SK-N-SH (cell line): Measurements from ENCODE around the gene SURF4. TPM values are rescaled to one million over a fixed set of nuclear protein-coding genes. Genes with fewer than 3 reads are reported as not detected.

Source experiments
- CTCF ChIA-PET: fragments of 300-600, 350-600 bp; formaldehyde crosslinking; extraction: SDS; loops from one replicate; lab custom pipeline; 2021; lab: Yijun Ruan, JAX
- POLR2A ChIA-PET: fragments of 350-600 bp; sonication (Branson Sonifier 250); formaldehyde crosslinking; extraction: SDS; loops from one replicate; lab custom pipeline; 2020; ENCODE audit warnings: antibody characterized with exemption, inconsistent platforms; lab: Yijun Ruan, JAX
- DNase-seq: peaks from one replicate; pipeline ENCODE4 v3.0.0; 2012
- H2AFZ ChIP-seq: fragments of 200-600 bp; sonication (generic); 2 replicates; pipeline ENCODE4 v1.8.1; 2016; ENCODE audit warnings: antibody characterized with exemption, mild to moderate bottlenecking, low read depth
- H3F3A ChIP-seq: fragments of 200-600 bp; sonication (generic); replicated peaks from 2 replicates; pipeline ENCODE3; 2016; ENCODE audit warnings: antibody characterized with exemption, mild to moderate bottlenecking; ENCODE audit not compliant: insufficient read depth
- H3K27ac ChIP-seq, 2 experiments: fragments of 200-500 bp in 1 of 2; fragments of 200-600 bp in 1 of 2; sonication (Bioruptor generic) in 1 of 2; sonication (generic), shearing (Covaris generic) in 1 of 2; 2 replicates each; pipeline versions ENCODE4 v1.5.1 to v1.6.1; 2014 to 2016; ENCODE audit warnings: low read depth in 2 of 2, inconsistent platforms in 1 of 2, low read length in 1 of 2, mild to moderate bottlenecking in 1 of 2, mixed read lengths in 1 of 2
- H3K27me3 ChIP-seq: fragments of 200-600 bp; sonication (generic), shearing (Covaris generic); 2 replicates; pipeline ENCODE4 v1.6.1; 2016; ENCODE audit warnings: mixed run types; ENCODE audit not compliant: insufficient read depth
- H3K36me3 ChIP-seq, 2 experiments: fragments of 200-500 bp in 1 of 2; fragments of 200-600 bp in 1 of 2; sonication (Bioruptor generic) in 1 of 2; sonication (generic) in 1 of 2; replicated peaks in 1 of 2; 2 replicates each; pipeline versions ENCODE3 to v1.5.1; 2014 to 2016; ENCODE audit warnings: low read length in 1 of 2, mild to moderate bottlenecking in 1 of 2; ENCODE audit not compliant: insufficient read depth in 2 of 2, control insufficient read depth in 1 of 2
- H3K4me1 ChIP-seq, 2 experiments: fragments of 200-500 bp in 1 of 2; fragments of 200-600 bp in 1 of 2; sonication (Bioruptor generic) in 1 of 2; sonication (generic), shearing (Covaris generic) in 1 of 2; 2 replicates each; pipeline versions ENCODE4 v1.5.1 to v1.6.1; 2014 to 2016; ENCODE audit warnings: low read depth in 1 of 2, low read length in 1 of 2, mixed run types in 1 of 2; ENCODE audit not compliant: insufficient read depth in 2 of 2, control insufficient read depth in 1 of 2
- H3K4me2 ChIP-seq: fragments of 200-600 bp; sonication (generic), shearing (Covaris generic); 2 replicates; pipeline ENCODE4 v1.6.1; 2017; ENCODE audit warnings: mixed run types
- H3K4me3 ChIP-seq, 2 experiments: fragments of 200-500 bp in 1 of 2; fragments of 200-600 bp in 1 of 2; sonication (Bioruptor generic) in 1 of 2; sonication (generic), shearing (Covaris generic) in 1 of 2; 2 replicates each; pipeline versions ENCODE4 v1.5.1 to v1.8.1; 2014 to 2016; ENCODE audit warnings: low read depth in 2 of 2, inconsistent platforms in 1 of 2, low read length in 1 of 2, mild to moderate bottlenecking in 1 of 2, mixed read lengths in 1 of 2, moderate library complexity in 1 of 2
- H3K79me2 ChIP-seq: fragments of 200-600 bp; sonication (generic); 2 replicates; pipeline ENCODE4 v1.8.1; 2017; ENCODE audit warnings: mild to moderate bottlenecking; ENCODE audit not compliant: insufficient read depth
- H3K9ac ChIP-seq: fragments of 200-600 bp; sonication (generic); 2 replicates; pipeline ENCODE4 v1.6.1; 2017; ENCODE audit warnings: mixed run types
- H3K9me2 ChIP-seq: fragments of 200-600 bp; sonication (generic); 2 replicates; pipeline ENCODE4 v1.6.1; 2017; ENCODE audit warnings: mixed run types
- H3K9me3 ChIP-seq: fragments of 200-600 bp; sonication (generic); 2 replicates; pipeline ENCODE4 v1.6.1; 2017; ENCODE audit warnings: mixed run types, mild to moderate bottlenecking, moderate library complexity
- H4K20me1 ChIP-seq: fragments of 200-600 bp; sonication (generic); 2 replicates; pipeline ENCODE4 v1.6.1; 2017; ENCODE audit warnings: mild to moderate bottlenecking, mixed run types; ENCODE audit not compliant: insufficient read depth
- CHD2 ChIP-seq: fragments of 150-350 bp; IDR thresholded peaks from 2 replicates; pipeline ENCODE4 v1.6.1; 2018; ENCODE audit warnings: low read length; ENCODE audit not compliant: partially characterized antibody
- EP300 ChIP-seq, 2 experiments: IDR thresholded peaks; 2 replicates each; pipeline versions ENCODE4 v1.4.0 to v1.6.1; 2012; ENCODE audit warnings: borderline replicate concordance in 1 of 2, low read depth in 1 of 2, low read length in 1 of 2
- EZH2phosphoT487 ChIP-seq: fragments of 200-600 bp; sonication (generic); IDR thresholded peaks from 2 replicates; pipeline ENCODE4 v1.6.1; 2017; ENCODE audit warnings: low read depth, mixed run types, mild to moderate bottlenecking, antibody characterized with exemption, moderate library complexity, borderline replicate concordance
- FOSL2 ChIP-seq: IDR thresholded peaks from 2 replicates; pipeline ENCODE4 v1.4.0; 2012; ENCODE audit warnings: low read depth, mild to moderate bottlenecking, moderate library complexity, borderline replicate concordance
- FOXM1 ChIP-seq: IDR thresholded peaks from 2 replicates; pipeline ENCODE4 v1.4.0; 2012; ENCODE audit warnings: low read depth, mild to moderate bottlenecking
- GABPA ChIP-seq: IDR thresholded peaks from 2 replicates; pipeline ENCODE4 v1.4.0; 2012; ENCODE audit warnings: low read depth, mild to moderate bottlenecking
- GATA2 ChIP-seq: sonication (generic); formaldehyde crosslinking; IDR thresholded peaks from 2 replicates; pipeline ENCODE4 v1.5.0; 2020; ENCODE audit warnings: mild to moderate bottlenecking, missing genetic modification reagents
- MEF2A ChIP-seq: IDR thresholded peaks from 2 replicates; pipeline ENCODE4 v1.4.0; 2012; ENCODE audit warnings: low read depth, borderline replicate concordance
- MXI1 ChIP-seq: IDR thresholded peaks from 2 replicates; pipeline ENCODE4 v1.6.1; 2012; ENCODE audit warnings: mild to moderate bottlenecking, low read depth, low read length, improper control_type of control experiment
- NFIC ChIP-seq: IDR thresholded peaks from 2 replicates; pipeline ENCODE4 v1.4.0; 2012; ENCODE audit warnings: borderline replicate concordance
- NRF1 ChIP-seq: IDR thresholded peaks from 2 replicates; pipeline ENCODE4 v1.6.1; 2012; ENCODE audit warnings: low read depth, mild to moderate bottlenecking, low read length
- RCOR1 ChIP-seq: fragments of 150-350 bp; IDR thresholded peaks from 2 replicates; pipeline ENCODE4 v1.6.1; 2017; ENCODE audit warnings: antibody characterized with exemption, low read length
- RFX5 ChIP-seq: IDR thresholded peaks from 2 replicates; pipeline ENCODE4 v1.6.1; 2012; ENCODE audit warnings: mild to moderate bottlenecking, improper control_type of control experiment, low read length
- SIN3A ChIP-seq: IDR thresholded peaks from 2 replicates; pipeline ENCODE4 v1.6.1; 2012; ENCODE audit warnings: low read depth, mild to moderate bottlenecking, low read length, moderate library complexity, borderline replicate concordance
- SMC3 ChIP-seq: IDR thresholded peaks from 2 replicates; pipeline ENCODE4 v1.6.1; 2012; ENCODE audit warnings: low read depth, low read length, improper control_type of control experiment
- TAF1 ChIP-seq: IDR thresholded peaks from 2 replicates; pipeline ENCODE4 v1.6.1; 2012; ENCODE audit warnings: low read depth, mild to moderate bottlenecking, low read length, moderate library complexity, borderline replicate concordance
- TCF12 ChIP-seq: IDR thresholded peaks from 2 replicates; pipeline ENCODE4 v1.4.0; 2012
- TEAD4 ChIP-seq: IDR thresholded peaks from 2 replicates; pipeline ENCODE4 v1.4.0; 2012; ENCODE audit warnings: mild to moderate bottlenecking, borderline replicate concordance; ENCODE audit not compliant: insufficient read depth
- YY1 ChIP-seq: IDR thresholded peaks from 2 replicates; pipeline ENCODE4 v1.4.0; 2012; ENCODE audit warnings: low read depth, mild to moderate bottlenecking
- WGBS: methylation state at CpG from one replicate; pipeline ENCODE4 v1.1.6; 2017; ENCODE audit warnings: low lambda C conversion rate; 5-methylcytosine and 5-hydroxymethylcytosine counted together
- polyA plus RNA-seq, 3 experiments: library from polyadenylated mRNA; depleted of rRNA; stranded (reverse); fragments of >200 nt; gene quantifications; 2 replicates each; pipeline ENCODE4 v1.2.3, GENCODE V29; 2012
- TF ChIP-seq, protein P1 (sequence below): fragments of 200-600 bp; sonication (generic); IDR thresholded peaks from 2 replicates; pipeline ENCODE4 v1.6.1; 2017; ENCODE audit warnings: antibody characterized with exemption, mild to moderate bottlenecking, moderate library complexity
- TF ChIP-seq, protein P2 (sequence below): fragments of 150-350 bp; IDR thresholded peaks from 2 replicates; pipeline ENCODE4 v1.6.1; 2016; ENCODE audit warnings: mild to moderate bottlenecking, low read depth, low read length
- TF ChIP-seq, protein P3 (sequence below): IDR thresholded peaks from 2 replicates; pipeline ENCODE4 v1.4.0; 2012; ENCODE audit warnings: low read depth, borderline replicate concordance
- TF ChIP-seq, protein P4 (sequence below): IDR thresholded peaks from 2 replicates; pipeline ENCODE4 v1.6.1; 2012; ENCODE audit warnings: mild to moderate bottlenecking, low read depth, low read length, moderate library complexity
- TF ChIP-seq, protein P5 (sequence below): IDR thresholded peaks from 2 replicates; pipeline ENCODE4 v1.4.0; 2012; ENCODE audit warnings: low read depth

Gene SURF4
- polyA plus RNA-seq, 1 of the 3 experiments (the other 2 are of a cell fraction) = 165 TPM

DNA sequence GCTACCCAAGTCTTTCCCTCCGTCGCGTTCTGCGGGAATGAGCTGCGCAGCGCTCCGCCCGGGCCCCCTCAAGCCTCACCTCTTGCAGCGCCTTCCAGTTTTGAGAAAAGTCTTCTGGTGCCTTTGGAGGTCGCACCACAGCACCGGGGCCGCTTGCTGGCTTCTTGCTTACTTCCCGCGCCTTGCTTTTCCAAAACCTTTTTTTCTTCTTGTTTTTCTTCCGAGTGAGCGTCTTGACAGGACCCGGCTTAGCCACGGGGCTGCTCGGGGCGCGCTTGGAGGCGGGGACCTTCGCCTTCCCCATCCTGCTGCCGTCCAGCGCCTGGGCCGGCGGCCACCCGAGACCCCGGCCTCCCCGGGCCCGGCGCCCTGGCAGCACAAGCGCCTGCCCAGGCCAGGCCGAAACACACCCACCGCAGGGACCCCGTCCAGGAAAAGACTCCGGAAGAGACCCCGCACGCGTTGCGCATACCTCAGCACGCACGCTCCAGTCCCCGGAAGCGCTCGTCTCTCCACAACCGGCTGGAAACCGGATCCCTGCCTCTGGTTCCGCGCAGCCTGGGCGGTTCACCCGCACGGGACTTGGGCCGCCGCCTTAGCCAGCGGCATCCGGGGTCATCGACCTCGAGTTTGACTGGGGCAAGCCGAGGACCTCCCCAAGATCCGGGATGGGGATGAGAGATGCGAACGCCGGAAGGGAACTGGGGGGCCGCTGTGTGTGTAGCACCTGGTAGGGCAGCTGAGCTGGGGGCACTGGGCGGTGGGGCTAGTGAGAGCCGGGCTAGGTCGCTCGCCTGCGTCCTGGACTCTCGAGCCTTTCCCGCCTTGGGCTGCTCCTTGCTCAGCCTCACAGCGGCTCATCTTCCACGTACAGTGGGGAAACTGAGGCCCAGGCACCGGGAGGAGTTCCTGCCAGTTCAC, 41.9 kb upstream of the SURF4 start, which contains the start of gene REXO4:
Gene REXO4, minus strand, starts transcription at position 470 of the 921 bp plus-strand sequence. Its CDS starts 166 bp downstream, at position 304.
- peaks cover 12 to 25% of the 10 kb centered on the region in 2 experiments for H3K36me3 ChIP-seq
- no peaks in the 10 kb centered on the region for H3F3A ChIP-seq
- H3K79me2 ChIP-seq = peaks cover 46% of the 10 kb centered on the region
- H3K4me2 ChIP-seq = peak within 1 kb of the TSS; percentile 89
- peak within 1 kb of the TSS; percentile 95 for H2AFZ ChIP-seq
- 0 out of 2 replicates have a peak, but pooled peaks cover 5% of the 10 kb centered on the region for H4K20me1 ChIP-seq
- no peaks in the 10 kb centered on the region for H3K27me3 ChIP-seq
- WGBS = under 1% methylated on average over 50 of the region's 75 CpGs
- DNase-seq = peak; percentile 94
- H3K9me3 ChIP-seq = no peaks in the 10 kb centered on the region
- peak within 1 kb of the TSS; percentile 81 to 88 for H3K27ac ChIP-seq
- ChIA-PET POLR2A (interaction anchor here (1.9 kb wide), 1 partner anchor 42 kb away, joined by 5 read pairs; the partner anchor contains the start of gene CACFD1), CTCF (interaction anchor here (1.2 to 3.7 kb wide), 4 partner anchors 13 to 131 kb away, joined by 3 to 14 read pairs (median 4); no protein-coding TSS in a partner anchor)
- peak within 1 kb of the TSS; percentile 86 to 94 for H3K4me3 ChIP-seq
- H3K9me2 ChIP-seq = no peaks in the 10 kb centered on the region
- H3K4me1 ChIP-seq = peaks cover 4 to 10% of the 10 kb centered on the region in 2 experiments; a peak in 2 of 4 replicates
- H3K9ac ChIP-seq = peak within 1 kb of the TSS; percentile 77
- TF ChIP-seq EP300 (IDR thresholded peaks at IDR 0.05; ENCODE audit: borderline replicate concordance in 1 of 2, low read depth in 1 of 2, low read length in 1 of 2) (no peak), FOSL2 (no peak), FOXM1 (0 out of 2 replicates have a peak, but pooled peaks have one; percentile 14), NRF1 (peak; percentile 64), TAF1 (peak; percentile 77), CHD2 (peak; percentile 83), TEAD4 (no peak), MEF2A (no peak), GABPA (peak; percentile 97), SIN3A (peak; percentile 79; the same call in 1 of the 2 replicates), MXI1 (peak; percentile 91), GATA2 (CRISPR knock-in tag) (no peak), RFX5 (no peak), TCF12 (peak; percentile 23; the same call in 1 of the 2 replicates), EZH2phosphoT487 (no peak), SMC3 (no peak), YY1 (no peak), NFIC (no peak), RCOR1 (peak; percentile 60)
- TF ChIP-seq, protein P1, sequence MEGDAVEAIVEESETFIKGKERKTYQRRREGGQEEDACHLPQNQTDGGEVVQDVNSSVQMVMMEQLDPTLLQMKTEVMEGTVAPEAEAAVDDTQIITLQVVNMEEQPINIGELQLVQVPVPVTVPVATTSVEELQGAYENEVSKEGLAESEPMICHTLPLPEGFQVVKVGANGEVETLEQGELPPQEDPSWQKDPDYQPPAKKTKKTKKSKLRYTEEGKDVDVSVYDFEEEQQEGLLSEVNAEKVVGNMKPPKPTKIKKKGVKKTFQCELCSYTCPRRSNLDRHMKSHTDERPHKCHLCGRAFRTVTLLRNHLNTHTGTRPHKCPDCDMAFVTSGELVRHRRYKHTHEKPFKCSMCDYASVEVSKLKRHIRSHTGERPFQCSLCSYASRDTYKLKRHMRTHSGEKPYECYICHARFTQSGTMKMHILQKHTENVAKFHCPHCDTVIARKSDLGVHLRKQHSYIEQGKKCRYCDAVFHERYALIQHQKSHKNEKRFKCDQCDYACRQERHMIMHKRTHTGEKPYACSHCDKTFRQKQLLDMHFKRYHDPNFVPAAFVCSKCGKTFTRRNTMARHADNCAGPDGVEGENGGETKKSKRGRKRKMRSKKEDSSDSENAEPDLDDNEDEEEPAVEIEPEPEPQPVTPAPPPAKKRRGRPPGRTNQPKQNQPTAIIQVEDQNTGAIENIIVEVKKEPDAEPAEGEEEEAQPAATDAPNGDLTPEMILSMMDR = no peak
- TF ChIP-seq, protein P2, sequence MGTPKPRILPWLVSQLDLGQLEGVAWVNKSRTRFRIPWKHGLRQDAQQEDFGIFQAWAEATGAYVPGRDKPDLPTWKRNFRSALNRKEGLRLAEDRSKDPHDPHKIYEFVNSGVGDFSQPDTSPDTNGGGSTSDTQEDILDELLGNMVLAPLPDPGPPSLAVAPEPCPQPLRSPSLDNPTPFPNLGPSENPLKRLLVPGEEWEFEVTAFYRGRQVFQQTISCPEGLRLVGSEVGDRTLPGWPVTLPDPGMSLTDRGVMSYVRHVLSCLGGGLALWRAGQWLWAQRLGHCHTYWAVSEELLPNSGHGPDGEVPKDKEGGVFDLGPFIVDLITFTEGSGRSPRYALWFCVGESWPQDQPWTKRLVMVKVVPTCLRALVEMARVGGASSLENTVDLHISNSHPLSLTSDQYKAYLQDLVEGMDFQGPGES = 0 out of 2 replicates have a peak, but pooled peaks have one; percentile 17
- TF ChIP-seq, protein P3, sequence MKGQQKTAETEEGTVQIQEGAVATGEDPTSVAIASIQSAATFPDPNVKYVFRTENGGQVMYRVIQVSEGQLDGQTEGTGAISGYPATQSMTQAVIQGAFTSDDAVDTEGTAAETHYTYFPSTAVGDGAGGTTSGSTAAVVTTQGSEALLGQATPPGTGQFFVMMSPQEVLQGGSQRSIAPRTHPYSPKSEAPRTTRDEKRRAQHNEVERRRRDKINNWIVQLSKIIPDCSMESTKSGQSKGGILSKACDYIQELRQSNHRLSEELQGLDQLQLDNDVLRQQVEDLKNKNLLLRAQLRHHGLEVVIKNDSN = peak; percentile 70
- TF ChIP-seq, protein P4, sequence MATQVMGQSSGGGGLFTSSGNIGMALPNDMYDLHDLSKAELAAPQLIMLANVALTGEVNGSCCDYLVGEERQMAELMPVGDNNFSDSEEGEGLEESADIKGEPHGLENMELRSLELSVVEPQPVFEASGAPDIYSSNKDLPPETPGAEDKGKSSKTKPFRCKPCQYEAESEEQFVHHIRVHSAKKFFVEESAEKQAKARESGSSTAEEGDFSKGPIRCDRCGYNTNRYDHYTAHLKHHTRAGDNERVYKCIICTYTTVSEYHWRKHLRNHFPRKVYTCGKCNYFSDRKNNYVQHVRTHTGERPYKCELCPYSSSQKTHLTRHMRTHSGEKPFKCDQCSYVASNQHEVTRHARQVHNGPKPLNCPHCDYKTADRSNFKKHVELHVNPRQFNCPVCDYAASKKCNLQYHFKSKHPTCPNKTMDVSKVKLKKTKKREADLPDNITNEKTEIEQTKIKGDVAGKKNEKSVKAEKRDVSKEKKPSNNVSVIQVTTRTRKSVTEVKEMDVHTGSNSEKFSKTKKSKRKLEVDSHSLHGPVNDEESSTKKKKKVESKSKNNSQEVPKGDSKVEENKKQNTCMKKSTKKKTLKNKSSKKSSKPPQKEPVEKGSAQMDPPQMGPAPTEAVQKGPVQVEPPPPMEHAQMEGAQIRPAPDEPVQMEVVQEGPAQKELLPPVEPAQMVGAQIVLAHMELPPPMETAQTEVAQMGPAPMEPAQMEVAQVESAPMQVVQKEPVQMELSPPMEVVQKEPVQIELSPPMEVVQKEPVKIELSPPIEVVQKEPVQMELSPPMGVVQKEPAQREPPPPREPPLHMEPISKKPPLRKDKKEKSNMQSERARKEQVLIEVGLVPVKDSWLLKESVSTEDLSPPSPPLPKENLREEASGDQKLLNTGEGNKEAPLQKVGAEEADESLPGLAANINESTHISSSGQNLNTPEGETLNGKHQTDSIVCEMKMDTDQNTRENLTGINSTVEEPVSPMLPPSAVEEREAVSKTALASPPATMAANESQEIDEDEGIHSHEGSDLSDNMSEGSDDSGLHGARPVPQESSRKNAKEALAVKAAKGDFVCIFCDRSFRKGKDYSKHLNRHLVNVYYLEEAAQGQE = 0 out of 2 replicates have a peak, but pooled peaks have one; percentile 40
- TF ChIP-seq, protein P5, sequence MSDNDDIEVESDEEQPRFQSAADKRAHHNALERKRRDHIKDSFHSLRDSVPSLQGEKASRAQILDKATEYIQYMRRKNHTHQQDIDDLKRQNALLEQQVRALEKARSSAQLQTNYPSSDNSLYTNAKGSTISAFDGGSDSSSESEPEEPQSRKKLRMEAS = peak; percentile 93
